Cardiac muscle cell (in vitro differentiated cells and primary cell): ENCODE measurements around the gene ZNF804A. TPM values are rescaled to one million over a fixed set of nuclear protein-coding genes. Genes with fewer than 3 reads are reported as not detected.

Experiments
- DNase-seq, 2 donors: peaks; one replicate each; pipeline versions ENCODE4 v3.0.0 to v3.0.0-alpha.2; 2010 to 2017; ENCODE audit warnings: low read depth in 1 of 2, low spot score in 1 of 2
- H3K27ac ChIP-seq: fragments of 200-600 bp; sonication (generic); 2 replicates; pipeline ENCODE4 v1.5.1; 2016
- H3K27me3 ChIP-seq: fragments of 200-600 bp; sonication (generic); 2 replicates; pipeline ENCODE4 v1.6.0; 2016; ENCODE audit warnings: control low read depth
- H3K36me3 ChIP-seq: fragments of 200-600 bp; sonication (generic); 2 replicates; pipeline ENCODE4 v1.5.1; 2016; ENCODE audit warnings: control low read depth
- H3K4me1 ChIP-seq: fragments of 200-600 bp; sonication (generic); 2 replicates; pipeline ENCODE4 v1.8.1; 2017; ENCODE audit warnings: low read depth, mild to moderate bottlenecking, mixed run types
- H3K4me3 ChIP-seq: fragments of 200-600 bp; sonication (generic); 2 replicates; pipeline ENCODE4 v1.5.1; 2016; ENCODE audit warnings: mild to moderate bottlenecking
- H3K9me3 ChIP-seq: fragments of 200-600 bp; sonication (generic); 2 replicates; pipeline ENCODE4 v1.5.1; 2017; ENCODE audit warnings: low read depth, mild to moderate bottlenecking, control low read depth
- CTCF ChIP-seq: IDR thresholded peaks from 2 replicates; pipeline ENCODE4 v1.5.1; 2012; ENCODE audit warnings: low read depth, mild to moderate bottlenecking, low read length
- polyA plus RNA-seq: library from polyadenylated mRNA; unstranded; fragments of >200 nt; fragmentation: Nextera tagmentation; extraction: Ambion mirVana; gene quantifications from 2 replicates; pipeline ENCODE4 v1.2.1, GENCODE V29; 2016
- total RNA-seq: library from RNA; depleted of rRNA; stranded (reverse); fragments of >200 nt; gene quantifications from 2 replicates; pipeline ENCODE4 v1.2.3, GENCODE V29; 2016

ZNF804A gene
- total and polyA plus RNA-seq, 2 experiments from 2014 or later = 0.12 TPM; not detected in 1

GRCh38 chr2:184835398-184835715 is 237.0 kb downstream of the ZNF804A start:
- Histone ChIP-seq H3K4me1 (peaks cover 4% of the 10 kb centered on the region), H3K36me3 (no peaks in the 10 kb centered on the region), H3K4me3 (no peak overlapping the region), H3K27ac (no peak overlapping the region), H3K9me3 (no peaks in the 10 kb centered on the region), H3K27me3 (no peaks in the 10 kb centered on the region)
- DNase-seq = no peak
- no peak for TF ChIP-seq CTCF

GRCh38 chr2:184847331-184847730 is 249.0 kb downstream of the ZNF804A start:
- H3K36me3 ChIP-seq = no peaks in the 10 kb centered on the region
- no peaks in the 10 kb centered on the region for H3K9me3 ChIP-seq
- H3K27ac ChIP-seq = no peak overlapping the region
- no peaks in the 10 kb centered on the region for H3K4me1 ChIP-seq
- H3K27me3 ChIP-seq = no peaks in the 10 kb centered on the region
- H3K4me3 ChIP-seq = no peak overlapping the region
- DNase-seq = no peak
- no peak for TF ChIP-seq CTCF

GRCh38 chr2:184849516-184849915 is 251.2 kb downstream of the ZNF804A start:
- Histone ChIP-seq H3K36me3 (no peaks in the 10 kb centered on the region), H3K27me3 (no peaks in the 10 kb centered on the region), H3K27ac (no peak overlapping the region), H3K9me3 (no peaks in the 10 kb centered on the region), H3K4me3 (no peak overlapping the region), H3K4me1 (no peaks in the 10 kb centered on the region)
- no peak for TF ChIP-seq CTCF
- DNase-seq = no peak

GRCh38 chr2:184851576-184851975 is 253.2 kb downstream of the ZNF804A start:
- no peak for DNase-seq
- no peak overlapping the region for H3K27ac ChIP-seq
- H3K36me3 ChIP-seq = no peaks in the 10 kb centered on the region
- no peaks in the 10 kb centered on the region for H3K4me1 ChIP-seq
- no peak overlapping the region for H3K4me3 ChIP-seq
- H3K9me3 ChIP-seq = no peaks in the 10 kb centered on the region
- TF ChIP-seq CTCF = no peak
- no peaks in the 10 kb centered on the region for H3K27me3 ChIP-seq

- Histone ChIP-seq H3K27me3 (no peaks in the 10 kb centered on the region), H3K27ac (no peak overlapping the region), H3K4me3 (no peak overlapping the region), H3K4me1 (no peaks in the 10 kb centered on the region), H3K36me3 (no peaks in the 10 kb centered on the region), H3K9me3 (no peaks in the 10 kb centered on the region)
- no peak for TF ChIP-seq CTCF
- no peak for DNase-seq
Observed at GRCh38 chr2:184859187-184859586, 260.9 kb downstream of the ZNF804A start.

- H3K27ac ChIP-seq = no peak overlapping the region
- H3K27me3 ChIP-seq = no peaks in the 10 kb centered on the region
- DNase-seq = no peak
- no peak overlapping the region for H3K4me3 ChIP-seq
- no peaks in the 10 kb centered on the region for H3K9me3 ChIP-seq
- no peaks in the 10 kb centered on the region for H3K4me1 ChIP-seq
- no peak for TF ChIP-seq CTCF
- H3K36me3 ChIP-seq = no peaks in the 10 kb centered on the region
Observed at GRCh38 chr2:184860744-184861143, 262.4 kb downstream of the ZNF804A start.
